GOT3 (cell line): ENCODE data around the gene COX14.

Experiments
- DNase-seq: peaks from one replicate; lab custom pipeline; 2025; ENCODE audit warnings: mixed read lengths; lab: John Stamatoyannopoulos, UW

Gene COX14

DNA sequence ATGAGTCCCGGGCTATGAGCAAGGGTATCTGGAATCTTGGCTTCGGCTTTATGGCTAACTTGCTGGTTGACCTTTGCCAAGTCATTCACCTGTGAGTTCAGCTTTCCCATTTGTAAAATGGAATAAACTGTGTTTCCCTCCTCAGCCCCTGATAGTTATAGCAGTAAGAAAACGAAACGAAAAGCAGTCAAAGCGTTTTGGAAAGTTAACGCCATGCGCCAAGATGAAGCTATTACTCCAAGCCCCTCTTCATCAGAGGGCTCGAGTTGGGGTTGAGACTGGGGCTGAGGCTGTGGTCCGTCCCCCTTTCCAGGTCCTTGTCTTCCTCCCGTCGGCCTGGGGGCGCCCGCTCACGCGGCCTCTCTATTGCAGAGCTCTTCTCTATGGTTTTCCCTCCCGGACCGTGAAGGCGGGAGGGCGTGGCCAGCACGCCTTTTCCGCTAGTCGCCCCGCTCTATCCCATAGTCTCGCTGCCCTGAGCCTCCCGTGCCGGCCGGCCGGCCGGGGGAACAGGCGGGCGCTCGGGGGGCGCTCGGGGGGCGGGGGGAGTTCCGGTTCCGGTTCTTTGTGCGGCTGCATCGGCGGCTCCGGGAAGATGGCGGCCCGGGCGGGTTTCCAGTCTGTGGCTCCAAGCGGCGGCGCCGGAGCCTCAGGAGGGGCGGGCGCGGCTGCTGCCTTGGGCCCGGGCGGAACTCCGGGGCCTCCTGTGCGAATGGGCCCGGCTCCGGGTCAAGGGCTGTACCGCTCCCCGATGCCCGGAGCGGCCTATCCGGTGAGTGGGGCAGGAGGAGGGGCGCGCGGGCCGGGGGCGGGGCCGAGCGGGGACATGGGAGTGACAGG lies 27.0 kb upstream of the COX14 start, which contains the start of gene SMARCD1:
SMARCD1 (plus strand) TSS at position 568 of the 840 bp plus-strand sequence; CDS start at position 596, 28 bp downstream.
- peak; percentile 45 for DNase-seq

DNA sequence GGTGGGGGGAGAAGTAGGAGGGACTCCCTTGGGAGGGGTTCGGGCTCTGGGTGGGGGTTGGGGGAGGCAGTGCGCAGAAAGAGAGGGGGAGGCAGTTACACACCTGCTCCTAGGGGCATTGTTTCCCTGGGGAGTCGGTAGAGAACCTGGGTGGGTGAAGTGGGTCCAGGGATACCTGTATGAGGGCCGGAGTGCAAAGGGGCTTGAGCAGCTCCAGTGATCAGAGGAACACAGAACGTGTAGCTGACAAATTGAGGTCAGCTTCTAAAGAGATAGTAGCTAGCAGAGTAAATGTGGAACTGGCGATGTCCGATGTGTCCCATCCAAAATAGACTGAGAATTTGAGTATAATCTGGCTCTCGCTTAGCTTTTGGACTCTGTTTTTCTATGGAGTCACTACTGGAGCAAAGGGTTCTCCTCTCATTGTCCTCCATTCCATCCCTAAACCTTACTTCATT lies 26.4 kb upstream of the COX14 start:
- no peak for DNase-seq

DNA sequence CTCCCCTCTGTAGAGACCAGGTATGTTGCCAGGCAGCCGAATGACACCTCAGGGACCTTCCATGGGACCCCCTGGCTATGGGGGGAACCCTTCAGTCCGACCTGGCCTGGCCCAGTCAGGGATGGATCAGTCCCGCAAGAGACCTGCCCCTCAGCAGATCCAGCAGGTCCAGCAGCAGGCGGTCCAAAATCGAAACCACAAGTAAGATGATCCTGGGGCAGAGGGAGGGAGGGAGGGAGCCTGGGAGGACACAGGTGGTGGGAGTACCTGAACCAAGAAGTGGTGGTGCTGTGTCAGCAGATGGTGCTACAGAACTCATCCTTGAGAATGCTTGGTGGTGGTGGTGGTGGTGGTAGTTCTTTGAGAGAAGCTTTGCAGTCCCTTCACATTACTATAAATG lies 25.9 kb upstream of the COX14 start:
- no peak for DNase-seq

DNA sequence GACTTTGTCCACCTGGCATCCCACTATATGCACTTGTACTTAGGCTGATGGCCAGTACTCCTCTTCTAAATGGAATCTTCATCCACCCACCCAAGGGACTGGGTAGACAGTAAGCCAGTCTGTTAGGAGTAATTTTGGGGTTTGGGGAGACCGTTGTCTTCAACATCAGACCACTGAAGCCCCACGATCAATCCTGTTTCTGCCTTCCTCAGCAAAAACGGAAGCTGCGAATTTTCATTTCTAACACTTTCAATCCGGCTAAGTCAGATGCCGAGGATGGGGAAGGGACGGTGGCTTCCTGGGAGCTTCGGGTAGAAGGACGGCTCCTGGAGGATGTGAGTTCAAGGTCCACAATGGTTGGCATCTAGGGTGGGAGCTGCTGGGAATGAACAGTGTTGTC lies 24.9 kb upstream of the COX14 start:
- no peak for DNase-seq

GRCh38 chr12:50087995-50088394 lies 24.0 kb upstream of the COX14 start:
- DNase-seq = no peak

GRCh38 chr12:50088577-50089335 lies 23.3 kb upstream of the COX14 start:
- DNase-seq = no peak

- no peak for DNase-seq
Observed at GRCh38 chr12:50089730-50090129, 22.3 kb upstream of the COX14 start.

DNA sequence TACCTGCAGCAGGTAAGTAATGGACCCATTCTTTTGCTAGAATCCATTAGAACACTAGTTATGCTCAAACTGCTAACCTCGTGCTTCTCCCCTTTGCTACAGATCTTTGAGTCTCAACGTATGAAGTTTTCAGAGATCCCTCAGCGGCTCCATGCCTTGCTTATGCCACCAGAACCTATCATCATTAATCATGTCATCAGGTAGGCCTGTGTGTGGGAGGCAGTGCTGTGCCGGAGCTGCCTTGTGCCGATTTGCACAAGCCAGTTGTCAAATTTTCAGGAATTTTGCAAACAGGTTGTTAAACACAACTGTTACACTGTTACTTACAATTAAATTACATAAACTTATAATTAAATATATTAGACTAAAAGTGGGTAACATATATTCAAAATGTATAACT lies 21.6 kb upstream of the COX14 start:
- no peak for DNase-seq

GRCh38 chr12:50097952-50098351 lies 14.1 kb upstream of the COX14 start:
- no peak for DNase-seq

DNA sequence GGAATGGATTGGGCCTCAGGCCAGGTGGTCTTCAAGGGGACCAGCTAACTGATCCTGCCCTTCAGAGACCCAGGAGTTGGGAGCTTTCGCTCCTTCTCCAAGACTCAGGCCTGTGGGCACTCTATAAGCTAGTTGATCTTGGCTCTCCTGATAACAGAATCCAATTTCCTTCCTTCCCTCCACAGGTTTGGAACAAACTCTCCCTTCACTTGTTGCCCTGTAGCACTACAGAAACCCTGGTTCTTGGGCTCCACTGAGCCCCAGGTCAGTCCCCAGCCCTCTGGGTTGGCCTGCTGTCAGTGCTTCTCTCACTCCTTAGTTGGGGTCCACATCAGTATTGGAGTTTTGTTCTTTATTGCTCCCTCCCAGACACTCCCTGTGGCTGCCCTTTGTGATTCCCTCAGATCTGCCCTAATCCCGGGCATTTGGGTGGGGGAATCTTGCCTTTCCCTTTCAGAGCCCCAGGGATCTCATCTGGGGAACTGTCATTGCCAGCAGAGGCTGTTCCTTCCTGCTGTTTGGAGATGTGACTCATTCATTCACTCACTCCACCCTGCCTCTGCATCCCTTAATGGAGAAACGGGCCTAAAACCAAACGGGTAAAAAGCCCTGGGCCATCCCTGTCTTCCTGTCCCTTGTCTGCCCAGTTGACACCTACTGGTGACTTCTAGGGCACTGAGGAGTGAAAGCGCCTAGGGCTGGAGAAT lies 12.6 kb upstream of the COX14 start:
- no peak for DNase-seq

DNA sequence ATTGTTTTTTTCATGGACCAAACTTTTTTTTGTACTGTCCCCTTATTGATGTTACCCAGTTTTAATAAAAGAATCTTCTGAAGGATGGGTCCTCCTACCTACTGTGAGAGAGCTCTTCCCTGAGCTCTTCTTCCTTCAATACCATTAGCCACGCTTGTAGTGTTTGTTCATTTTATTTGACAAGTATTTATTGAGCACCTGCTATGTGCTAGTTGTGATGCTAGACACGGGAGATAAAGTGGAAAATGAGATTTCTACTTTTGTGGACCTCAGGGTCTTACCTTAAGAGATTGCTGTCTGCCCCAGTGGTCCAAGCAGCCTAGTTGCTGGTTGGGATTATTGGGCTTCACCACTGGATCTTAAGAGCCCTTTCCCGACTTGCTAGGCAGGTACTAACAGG lies 11.5 kb upstream of the COX14 start:
- no peak for DNase-seq

DNA sequence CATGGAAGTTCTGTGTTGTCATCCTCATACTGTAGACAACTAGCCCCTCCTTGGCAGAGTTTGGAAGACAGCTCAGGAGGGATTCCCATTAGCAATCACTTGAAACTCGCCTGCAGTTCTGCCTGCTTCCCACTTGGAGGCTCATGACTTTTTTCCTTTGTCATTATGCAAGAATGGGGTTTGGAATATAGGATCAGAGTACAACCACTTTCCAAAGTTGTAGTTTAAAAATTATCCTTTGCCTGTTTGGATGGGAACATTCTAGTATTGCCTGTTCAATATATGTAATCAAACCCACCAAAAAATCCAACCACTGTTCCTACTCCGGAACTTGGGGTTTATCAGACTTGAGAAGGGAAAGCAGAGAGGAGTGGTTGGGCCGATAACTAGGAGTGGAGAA lies 10.4 kb upstream of the COX14 start:
- DNase-seq = no peak

DNA sequence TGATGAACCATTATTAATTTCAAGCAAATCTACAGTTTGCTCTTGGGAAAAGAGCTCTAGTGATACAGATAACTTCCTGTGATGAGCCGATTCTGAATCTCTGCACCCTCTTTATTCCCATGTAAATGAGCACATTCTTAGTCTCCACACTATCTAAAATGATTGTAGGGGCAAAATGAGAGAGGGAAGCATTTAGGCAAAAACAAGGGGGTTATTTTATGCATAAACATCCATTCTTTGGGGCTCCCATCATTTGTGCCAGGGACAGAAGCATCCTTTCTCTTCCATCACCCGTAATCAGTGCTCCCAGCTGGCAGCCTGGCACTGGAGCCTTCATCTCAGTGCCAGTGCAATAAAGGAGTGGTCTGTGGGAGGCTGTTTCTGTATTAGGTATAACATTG lies 9.9 kb upstream of the COX14 start:
- no peak for DNase-seq

DNA sequence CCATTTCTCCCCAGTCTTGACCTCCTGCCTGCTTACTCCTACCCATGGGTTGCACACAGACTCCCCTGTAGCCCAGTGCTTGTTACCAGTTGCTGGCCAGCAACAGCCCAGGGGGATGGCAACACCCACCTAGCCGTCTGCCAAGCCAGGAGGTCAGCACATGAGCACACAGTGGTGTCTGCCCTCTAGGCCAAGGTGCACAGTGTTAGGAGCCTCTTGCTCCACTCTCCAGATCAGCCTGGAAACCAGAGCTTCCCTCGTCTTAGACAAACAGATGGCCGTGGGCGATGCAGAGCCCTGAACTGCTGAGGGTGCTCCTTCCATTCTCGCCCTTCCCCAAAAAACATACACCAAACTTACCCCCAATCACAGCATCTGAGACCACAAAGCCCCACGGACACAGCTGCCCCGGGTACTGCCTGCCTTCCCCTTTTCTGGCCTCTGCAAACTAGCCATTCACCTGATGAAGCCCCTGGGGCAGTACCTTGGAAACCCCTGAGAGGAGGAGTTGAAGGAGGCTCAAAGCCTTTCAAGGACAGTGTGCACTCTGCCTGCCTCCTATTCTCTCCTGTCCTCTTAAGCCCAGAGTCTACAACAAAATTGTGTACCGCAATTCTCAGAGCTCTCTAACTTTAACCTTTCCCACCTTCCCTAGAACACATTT lies 9.3 kb upstream of the COX14 start:
- DNase-seq = no peak

DNA sequence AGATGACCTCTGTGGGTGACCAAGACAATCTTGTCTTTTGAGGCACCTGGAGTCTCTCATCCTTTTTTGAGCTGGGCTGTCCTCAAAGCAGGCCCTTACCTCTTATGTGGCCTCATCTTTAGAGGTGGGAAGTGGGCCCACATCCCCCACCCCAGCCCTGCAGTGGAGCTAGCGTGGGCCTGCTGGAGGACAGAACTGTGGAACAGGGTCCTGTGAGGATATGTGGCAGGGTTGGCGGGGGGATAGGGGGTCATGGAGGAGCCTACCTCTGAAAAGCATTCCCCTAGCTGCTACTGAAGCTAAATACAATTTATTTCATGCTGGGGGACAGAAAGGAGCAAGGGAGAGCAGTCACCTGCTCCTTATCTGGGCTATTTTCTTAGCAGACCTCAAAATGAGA lies 8.7 kb upstream of the COX14 start:
- DNase-seq = no peak

DNA sequence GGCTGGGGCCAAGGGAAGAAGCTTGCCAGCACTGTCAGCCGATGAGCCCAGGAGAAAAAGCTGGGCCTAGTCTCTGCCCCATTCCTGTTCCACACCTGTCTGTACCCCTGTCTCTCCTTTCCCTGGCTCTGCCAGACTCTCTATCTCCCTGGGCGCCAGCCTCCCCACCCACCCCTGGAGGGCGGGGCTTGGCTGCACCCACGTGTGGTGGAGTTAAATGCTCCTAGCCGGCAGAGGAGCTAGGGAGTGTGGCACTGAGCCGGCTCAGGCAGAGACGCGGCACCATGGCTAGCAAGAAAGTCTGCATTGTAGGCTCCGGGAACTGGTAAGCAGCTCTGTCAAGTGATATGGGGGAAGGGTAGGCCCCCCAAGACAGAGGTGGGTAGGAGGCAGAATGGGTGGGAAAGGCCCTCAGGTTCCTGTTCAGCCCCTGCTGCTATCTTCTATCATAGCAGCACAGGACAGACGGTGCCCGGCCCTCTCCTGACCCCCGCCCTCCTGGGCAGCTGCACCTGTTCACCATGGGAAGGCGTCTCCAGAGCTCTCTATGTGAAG lies 8.2 kb upstream of the COX14 start, which contains the start of gene GPD1:
GPD1 (plus strand) TSS at position 242 of the 555 bp plus-strand sequence; CDS start at position 285, 43 bp downstream.
- DNase-seq = no peak

GRCh38 chr12:50104417-50105366 lies 7.3 kb upstream of the COX14 start:
- DNase-seq = no peak

GRCh38 chr12:50105913-50106450 lies 6.1 kb upstream of the COX14 start:
- DNase-seq = no peak

GRCh38 chr12:50106907-50107306 lies 5.1 kb upstream of the COX14 start:
- DNase-seq = no peak
